ENCODE results near the gene GPR153. TPM values are rescaled to one million over a fixed set of nuclear protein-coding genes. Genes with fewer than 3 reads are reported as not detected.
"Not testable (repeated sequence)": the region's sequence is repeated elsewhere in the genome, so short reads cannot be mapped to it uniquely, and the experiment has no call there.

Gene GPR153
- total RNA-seq, 1 experiment from 2014 or later: 0.32 TPM

GRCh38 chr1:6233376-6233775, 27.5 kb downstream of the GPR153 start:
- no peaks in the 10 kb centered on the region for H3K27me3 ChIP-seq (replicated peaks)
- no peak for DNase-seq (ENCODE audit: low read depth in 1 of 2, low spot score in 2 of 2)
- H3K9me3 ChIP-seq (replicated peaks): 0 out of 2 replicates have a peak, but pooled peaks cover 3% of the 10 kb centered on the region
- H3K27ac ChIP-seq: no peak overlapping the region
- no peak overlapping the region for H3K4me3 ChIP-seq
- peaks cover 23% of the 10 kb centered on the region for H3K4me1 ChIP-seq (replicated peaks)
- peaks cover 68% of the 10 kb centered on the region for H3K36me3 ChIP-seq

- Histone ChIP-seq H3K27me3 (replicated peaks) (no peaks in the 10 kb centered on the region), H3K4me1 (replicated peaks) (peaks cover 9% of the 10 kb centered on the region), H3K9me3 (replicated peaks) (no peaks in the 10 kb centered on the region), H3K4me3 (no peak overlapping the region), H3K27ac (no peak overlapping the region), H3K36me3 (peaks cover 93% of the 10 kb centered on the region)
- no peak for DNase-seq (ENCODE audit: low read depth in 1 of 2, low spot score in 2 of 2)
These were observed 35.2 kb downstream of the GPR153 start for GRCh38 chr1:6225651-6226050.

GRCh38 chr1:6224718-6225117, 36.2 kb downstream of the GPR153 start:
- Histone ChIP-seq H3K4me1 (replicated peaks) (peaks cover 9% of the 10 kb centered on the region), H3K27ac (no peak overlapping the region), H3K36me3 (peaks cover 92% of the 10 kb centered on the region), H3K4me3 (no peak overlapping the region), H3K27me3 (replicated peaks) (no peaks in the 10 kb centered on the region), H3K9me3 (replicated peaks) (no peaks in the 10 kb centered on the region)
- DNase-seq (ENCODE audit: low read depth in 1 of 2, low spot score in 2 of 2): no peak

DNA sequence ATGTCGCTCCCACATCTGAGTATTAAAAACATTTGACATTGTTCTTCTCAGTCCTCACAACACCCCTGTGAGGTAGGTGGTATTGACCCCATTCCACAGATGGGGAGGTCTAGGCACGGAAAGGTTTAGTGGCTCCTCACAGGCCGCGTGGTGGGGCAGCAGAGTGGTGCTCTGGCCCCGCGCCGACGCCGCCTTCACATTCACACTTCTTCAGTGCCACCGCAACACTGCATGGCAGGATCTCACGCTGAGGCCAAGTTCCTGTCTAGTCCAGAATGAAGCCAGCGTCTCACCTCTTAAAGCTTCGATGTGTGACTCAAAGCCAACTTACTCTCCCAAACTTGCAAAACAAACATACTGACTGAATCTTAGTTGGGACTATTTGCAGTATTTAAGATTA, 37.3 kb downstream of the GPR153 start:
- peaks cover 9% of the 10 kb centered on the region for H3K4me1 ChIP-seq (replicated peaks)
- no peak overlapping the region for H3K27ac ChIP-seq
- peaks cover 85% of the 10 kb centered on the region for H3K36me3 ChIP-seq
- H3K27me3 ChIP-seq (replicated peaks): no peaks in the 10 kb centered on the region
- no peaks in the 10 kb centered on the region for H3K9me3 ChIP-seq (replicated peaks)
- no peak for DNase-seq (ENCODE audit: low read depth in 1 of 2, low spot score in 2 of 2)
- no peak overlapping the region for H3K4me3 ChIP-seq

DNA sequence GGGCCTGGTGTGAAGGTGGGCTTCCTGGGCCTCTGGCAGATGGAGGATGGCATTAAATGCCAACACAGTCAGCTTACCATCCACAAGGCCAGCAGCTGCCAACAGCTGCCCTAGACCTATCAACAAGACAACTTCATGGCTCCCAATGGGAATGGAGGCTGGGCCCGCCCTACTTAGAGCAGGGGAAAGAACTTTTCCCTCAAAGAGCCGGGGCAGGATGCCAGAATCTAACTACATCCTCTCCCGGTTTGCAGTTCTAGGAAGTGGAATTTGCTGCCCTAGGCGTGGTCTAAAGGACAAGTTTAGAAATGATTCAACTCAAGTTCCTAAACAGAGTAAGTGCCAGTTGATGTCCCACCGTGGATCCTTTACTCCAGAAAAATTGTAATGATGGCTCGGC, 38.3 kb downstream of the GPR153 start:
- no peaks in the 10 kb centered on the region for H3K9me3 ChIP-seq (replicated peaks)
- peaks cover 78% of the 10 kb centered on the region for H3K36me3 ChIP-seq
- no peak for DNase-seq (ENCODE audit: low read depth in 1 of 2, low spot score in 2 of 2)
- no peaks in the 10 kb centered on the region for H3K27me3 ChIP-seq (replicated peaks)
- no peak overlapping the region for H3K27ac ChIP-seq
- no peak overlapping the region for H3K4me3 ChIP-seq
- H3K4me1 ChIP-seq (replicated peaks): peaks cover 9% of the 10 kb centered on the region

- Histone ChIP-seq H3K27ac (no peak overlapping the region), H3K4me3 (no peak overlapping the region), H3K4me1 (replicated peaks) (peaks cover 9% of the 10 kb centered on the region), H3K27me3 (replicated peaks) (no peaks in the 10 kb centered on the region), H3K9me3 (replicated peaks) (no peaks in the 10 kb centered on the region), H3K36me3 (peaks cover 67% of the 10 kb centered on the region)
- no peak for DNase-seq (ENCODE audit: low read depth in 1 of 2, low spot score in 2 of 2)
These were observed 39.6 kb downstream of the GPR153 start for GRCh38 chr1:6221210-6221784.

DNA sequence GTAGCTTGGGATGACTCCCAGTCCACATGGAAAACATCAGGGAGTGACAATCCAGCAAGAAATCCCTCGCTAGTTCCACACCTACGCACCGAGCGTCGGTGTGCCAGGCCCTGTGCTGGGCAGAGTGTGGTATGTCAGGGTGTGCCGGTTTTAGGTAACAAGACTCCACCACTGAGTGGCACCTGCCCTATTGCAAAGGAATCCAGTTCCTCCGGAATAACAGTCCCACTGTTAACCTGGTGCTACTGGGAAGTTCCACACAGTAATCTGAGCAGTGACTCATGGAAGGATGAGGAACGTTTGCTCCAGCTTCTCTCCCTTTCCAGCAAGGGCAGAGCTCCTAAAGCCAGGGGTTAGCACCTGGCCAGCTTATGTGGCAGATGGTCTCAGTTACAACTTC, 40.7 kb downstream of the GPR153 start:
- no peak for DNase-seq (ENCODE audit: low read depth in 1 of 2, low spot score in 2 of 2)
- H3K27me3 ChIP-seq (replicated peaks): no peaks in the 10 kb centered on the region
- no peak overlapping the region for H3K27ac ChIP-seq
- H3K4me3 ChIP-seq: no peak overlapping the region
- H3K9me3 ChIP-seq (replicated peaks): no peaks in the 10 kb centered on the region
- peaks cover 8% of the 10 kb centered on the region for H3K4me1 ChIP-seq (replicated peaks)
- H3K36me3 ChIP-seq: peaks cover 56% of the 10 kb centered on the region

- H3K27ac ChIP-seq; DNase-seq (ENCODE audit: low read depth in 1 of 2, low spot score in 2 of 2); H3K27me3 ChIP-seq (replicated peaks); H3K4me3 ChIP-seq; H3K4me1 ChIP-seq (replicated peaks); H3K9me3 ChIP-seq (replicated peaks): not testable (repeated sequence)
- H3K36me3 ChIP-seq: peaks cover 50% of the 10 kb centered on the region
These were observed 41.3 kb downstream of the GPR153 start for GRCh38 chr1:6219641-6220040.

GRCh38 chr1:6218375-6219164, 42.3 kb downstream of the GPR153 start:
- H3K27me3 ChIP-seq (replicated peaks): no peaks in the 10 kb centered on the region
- H3K4me1 ChIP-seq (replicated peaks): no peaks in the 10 kb centered on the region
- DNase-seq (ENCODE audit: low read depth in 1 of 2, low spot score in 2 of 2): no peak
- peaks cover 42% of the 10 kb centered on the region for H3K36me3 ChIP-seq
- no peak overlapping the region for H3K4me3 ChIP-seq
- no peak overlapping the region for H3K27ac ChIP-seq
- H3K9me3 ChIP-seq (replicated peaks): no peaks in the 10 kb centered on the region

GRCh38 chr1:6212193-6212959, 48.5 kb downstream of the GPR153 start:
- Histone ChIP-seq H3K4me1 (replicated peaks) (no peaks in the 10 kb centered on the region), H3K4me3 (no peak overlapping the region), H3K27me3 (replicated peaks) (no peaks in the 10 kb centered on the region), H3K36me3 (peaks cover 38% of the 10 kb centered on the region), H3K9me3 (replicated peaks) (no peaks in the 10 kb centered on the region), H3K27ac (no peak overlapping the region)
- DNase-seq (ENCODE audit: low read depth in 1 of 2, low spot score in 2 of 2): no peak

DNA sequence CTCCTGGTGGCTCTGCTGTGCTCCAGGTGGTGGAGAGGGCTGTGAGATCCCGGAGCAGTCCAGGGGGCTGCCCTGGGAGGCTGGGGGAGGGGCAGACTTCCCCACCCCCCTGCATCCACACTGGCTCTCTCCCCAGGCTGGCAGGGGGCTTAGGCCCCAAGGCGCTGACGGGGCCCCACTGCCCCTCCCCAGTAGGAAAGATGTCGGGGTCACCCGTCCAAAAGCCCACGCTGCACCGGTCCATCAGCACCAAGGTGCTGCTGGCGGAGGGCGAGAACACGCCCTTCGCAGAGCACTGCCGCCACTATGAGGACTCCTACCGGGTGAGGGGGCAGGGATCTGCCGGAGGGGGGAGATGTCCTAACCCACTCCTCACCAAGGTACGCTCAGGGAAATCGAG, 49.2 kb downstream of the GPR153 start:
- Histone ChIP-seq H3K27ac (no peak overlapping the region), H3K36me3 (peaks cover 42% of the 10 kb centered on the region), H3K27me3 (replicated peaks) (no peaks in the 10 kb centered on the region), H3K9me3 (replicated peaks) (no peaks in the 10 kb centered on the region), H3K4me3 (no peak overlapping the region), H3K4me1 (replicated peaks) (peaks cover 3% of the 10 kb centered on the region; the same call in 1 of the 2 replicates)
- no peak for DNase-seq (ENCODE audit: low read depth in 1 of 2, low spot score in 2 of 2)

DNA sequence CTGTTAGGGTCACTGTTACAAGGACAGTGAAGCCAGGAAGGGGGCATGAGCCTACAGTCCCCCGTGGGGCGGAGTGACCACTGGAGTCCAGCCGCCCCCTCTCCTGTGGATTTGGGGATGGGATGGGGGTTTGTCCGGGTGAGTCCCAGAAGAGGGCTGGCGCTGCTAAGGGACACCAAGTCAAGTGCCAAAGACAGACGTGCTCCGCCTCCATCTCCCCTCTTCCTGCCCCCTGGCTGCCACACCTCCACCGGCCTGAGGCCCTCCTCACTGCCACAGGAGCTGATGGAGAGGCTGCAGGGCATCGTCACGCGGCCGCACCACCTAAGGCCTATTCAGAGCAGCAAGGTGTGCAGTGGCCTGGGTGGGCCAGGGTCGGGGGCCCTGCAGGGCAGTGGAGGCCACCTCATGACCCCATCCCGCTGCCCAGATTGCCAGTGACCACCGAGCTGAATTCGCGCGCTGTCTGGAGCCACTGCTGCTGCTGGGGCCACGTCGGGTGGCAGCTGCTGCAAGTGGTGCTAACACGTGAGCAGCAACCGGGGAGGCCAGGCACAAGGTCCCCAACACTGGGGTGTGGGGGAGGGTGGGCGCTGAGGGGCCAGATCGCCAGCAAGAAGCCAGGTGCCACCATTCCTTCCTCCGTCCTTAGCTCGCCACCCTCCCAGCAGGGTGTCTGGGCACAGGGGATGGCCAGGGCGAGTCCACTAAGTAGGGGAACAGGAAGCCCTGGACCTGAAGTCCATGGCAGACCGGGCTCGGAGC, 50.1 kb downstream of the GPR153 start:
- Histone ChIP-seq H3K27ac (no peak overlapping the region), H3K4me1 (replicated peaks) (peaks cover 9% of the 10 kb centered on the region), H3K9me3 (replicated peaks) (no peaks in the 10 kb centered on the region), H3K36me3 (peaks cover 47% of the 10 kb centered on the region), H3K4me3 (no peak overlapping the region), H3K27me3 (replicated peaks) (no peaks in the 10 kb centered on the region)
- no peak for DNase-seq (ENCODE audit: low read depth in 1 of 2, low spot score in 2 of 2)

DNA sequence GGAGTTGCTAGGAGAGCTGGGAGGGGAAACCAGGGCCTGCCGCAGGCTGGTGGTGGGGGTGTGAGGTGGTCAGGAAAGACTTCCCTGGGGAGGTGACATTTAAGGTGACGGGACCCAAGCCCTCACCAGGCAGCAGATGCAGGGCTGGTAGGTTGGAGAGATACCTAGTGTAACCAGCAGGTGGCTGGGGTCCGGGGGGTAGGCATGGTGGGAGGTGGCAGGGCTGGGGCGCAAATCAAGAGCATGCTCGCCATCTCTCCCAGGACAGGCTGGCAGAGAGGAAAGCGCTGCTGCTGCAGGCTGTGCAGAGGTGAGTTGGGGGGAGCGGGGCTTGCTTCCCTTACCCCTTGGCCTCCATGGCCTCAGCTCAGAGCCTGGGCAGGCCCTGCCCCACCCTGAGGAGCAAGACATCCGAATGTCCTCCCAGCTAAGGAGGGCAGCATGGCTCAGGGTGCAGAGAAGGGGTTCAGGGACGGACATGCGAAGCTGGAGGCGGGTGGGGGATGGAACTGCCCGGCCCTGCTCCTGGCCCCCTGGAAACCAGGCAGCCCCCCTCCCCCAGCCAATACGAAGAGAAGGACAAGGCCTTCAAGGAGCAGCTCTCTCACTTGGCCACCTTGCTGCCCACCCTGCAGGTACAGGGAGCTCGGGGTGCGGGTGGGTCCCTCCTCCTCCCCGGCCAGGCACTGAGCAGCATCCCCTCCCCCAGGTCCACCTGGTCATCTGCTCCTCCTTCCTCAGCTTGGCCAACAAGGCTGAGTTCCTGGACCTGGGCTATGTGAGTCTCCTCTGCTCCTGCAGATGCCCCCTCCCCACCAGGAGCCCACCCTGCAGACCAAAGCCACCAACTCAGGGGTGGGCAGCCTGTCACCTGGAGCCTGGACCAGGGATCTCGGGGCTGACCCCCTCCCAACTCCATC, 51.0 kb downstream of the GPR153 start:
- no peak for DNase-seq (ENCODE audit: low read depth in 1 of 2, low spot score in 2 of 2)
- no peak overlapping the region for H3K27ac ChIP-seq
- H3K27me3 ChIP-seq (replicated peaks): no peaks in the 10 kb centered on the region
- H3K36me3 ChIP-seq: peaks cover 49% of the 10 kb centered on the region
- H3K9me3 ChIP-seq (replicated peaks): no peaks in the 10 kb centered on the region
- no peak overlapping the region for H3K4me3 ChIP-seq
- peaks cover 14% of the 10 kb centered on the region for H3K4me1 ChIP-seq (replicated peaks)
